ENCODE results near the gene RALGPS2.
"Not testable (repeated sequence)": the region's sequence is repeated elsewhere in the genome, so short reads cannot be mapped to it uniquely, and the experiment has no call there.

The RALGPS2 gene

GRCh38 chr1:178781533-178782330 is 56.7 kb downstream of the RALGPS2 start:
- no peak for DNase-seq (ENCODE audit: low read depth)

GRCh38 chr1:178784131-178784536 is 59.1 kb downstream of the RALGPS2 start:
- no peak for DNase-seq (ENCODE audit: low read depth)

GRCh38 chr1:178792394-178792793 is 67.3 kb downstream of the RALGPS2 start:
- DNase-seq (ENCODE audit: low read depth): no peak

GRCh38 chr1:178796013-178796412 is 71.0 kb downstream of the RALGPS2 start:
- DNase-seq (ENCODE audit: low read depth): no peak

- DNase-seq (ENCODE audit: low read depth): no peak
These were observed 72.5 kb downstream of the RALGPS2 start for GRCh38 chr1:178797590-178797989.

GRCh38 chr1:178798232-178798861 is 73.3 kb downstream of the RALGPS2 start:
- no peak for DNase-seq (ENCODE audit: low read depth)

- no peak for DNase-seq (ENCODE audit: low read depth)
These were observed 77.8 kb downstream of the RALGPS2 start for GRCh38 chr1:178802873-178803272.

- DNase-seq (ENCODE audit: low read depth): no peak
These were observed 81.7 kb downstream of the RALGPS2 start for GRCh38 chr1:178806665-178807300.

- no peak for DNase-seq (ENCODE audit: low read depth)
These were observed 83.5 kb downstream of the RALGPS2 start for GRCh38 chr1:178808529-178808928.

GRCh38 chr1:178810585-178810984 is 85.5 kb downstream of the RALGPS2 start:
- DNase-seq (ENCODE audit: low read depth): no peak

GRCh38 chr1:178818416-178818815 is 93.4 kb downstream of the RALGPS2 start:
- DNase-seq (ENCODE audit: low read depth): no peak

- DNase-seq (ENCODE audit: low read depth): no peak
These were observed 94.1 kb downstream of the RALGPS2 start for GRCh38 chr1:178819123-178819522.

GRCh38 chr1:178821134-178821866 is 96.3 kb downstream of the RALGPS2 start:
- DNase-seq (ENCODE audit: low read depth): no peak

- DNase-seq (ENCODE audit: low read depth): no peak
These were observed 100.1 kb downstream of the RALGPS2 start for GRCh38 chr1:178825167-178825566.

GRCh38 chr1:178844436-178844835 is 119.4 kb downstream of the RALGPS2 start:
- no peak for DNase-seq (ENCODE audit: low read depth)

- no peak for DNase-seq (ENCODE audit: low read depth)
These were observed 121.3 kb downstream of the RALGPS2 start for GRCh38 chr1:178846306-178846705.

- no peak for DNase-seq (ENCODE audit: low read depth)
These were observed 122.4 kb downstream of the RALGPS2 start for GRCh38 chr1:178847396-178847849.

- not testable (repeated sequence) for DNase-seq (ENCODE audit: low read depth)
These were observed 122.9 kb downstream of the RALGPS2 start for GRCh38 chr1:178847919-178848318.

GRCh38 chr1:178849918-178850317 is 124.9 kb downstream of the RALGPS2 start:
- DNase-seq (ENCODE audit: low read depth): no peak

GRCh38 chr1:178857126-178857525 is 132.1 kb downstream of the RALGPS2 start:
- DNase-seq (ENCODE audit: low read depth): no peak

- DNase-seq (ENCODE audit: low read depth): no peak
These were observed 137.4 kb downstream of the RALGPS2 start for GRCh38 chr1:178862416-178862815.

- no peak for DNase-seq (ENCODE audit: low read depth)
These were observed 137.8 kb downstream of the RALGPS2 start for GRCh38 chr1:178862864-178863263.

Measured in stimulated activated CD8-positive, alpha-beta memory T cell treated with anti-CD3 and anti-CD28 coated beads, Interleukin-15, amount 100 ng/mL, for 1 hour (primary cell).